ENCODE data around the gene BCL11B. TPM values are rescaled to one million over a fixed set of nuclear protein-coding genes. Genes with fewer than 3 reads are reported as not detected.

The BCL11B gene
- total and polyA plus RNA-seq, 2 of the 8 experiments (the other 6 are each of a cell fraction or from before 2014, with no cell fraction given), result 0.63 to 5.9 TPM

GRCh38 chr14:99156814-99157213 lies 115.2 kb downstream of the BCL11B start:
- no peak overlapping the region for H2AFZ ChIP-seq (ENCODE audit: low read length)
- no peak overlapping the region for H3K14ac ChIP-seq (ENCODE audit: insufficient read length)
- H3K23ac ChIP-seq (ENCODE audit: insufficient read length), result no peak overlapping the region
- no peak overlapping the region for H4K5ac ChIP-seq (ENCODE audit: insufficient read length, low read depth, low read length)
- no peaks in the 10 kb centered on the region for H3K23me2 ChIP-seq (ENCODE audit: low read depth, low read length)
- TF ChIP-seq NANOG (IDR thresholded peaks at IDR 0.05; ENCODE audit: insufficient read depth, low read depth, low read length, poor library complexity, severe bottlenecking) (no peak), RFX5 (IDR thresholded peaks at IDR 0.05; ENCODE audit: borderline replicate concordance, low read depth, low read length) (no peak), TBP (IDR thresholded peaks at IDR 0.05; ENCODE audit: low read depth, low read length) (no peak), MAFK (IDR thresholded peaks at IDR 0.05; ENCODE audit: low read depth, low read length) (no peak), KDM4A (IDR thresholded peaks at IDR 0.05; ENCODE audit: low read depth, low read length, severe bottlenecking) (no peak), TAF1 (IDR thresholded peaks at IDR 0.05; ENCODE audit: low read depth, low read length) (no peak), YY1 (IDR thresholded peaks at IDR 0.05; ENCODE audit: low read depth, low read length) (no peak), NRF1 (IDR thresholded peaks at IDR 0.05; ENCODE audit: low read depth, low read length) (no peak), GABPA (IDR thresholded peaks at IDR 0.05; ENCODE audit: borderline replicate concordance, insufficient read depth, low read length) (no peak), SP1 (IDR thresholded peaks at IDR 0.05; ENCODE audit: low read depth, low read length) (no peak), CBX8 (IDR thresholded peaks at IDR 0.05; ENCODE audit: borderline replicate concordance, low read depth, low read length) (no peak), CHD2 (IDR thresholded peaks at IDR 0.05; ENCODE audit: low read length) (no peak)
- H4K20me1 ChIP-seq (replicated peaks in 1 of 2; ENCODE audit: control insufficient read depth in 1 of 2, insufficient read depth in 2 of 2, low read length in 2 of 2), result no peaks in the 10 kb centered on the region
- ChIA-PET POLR2A (ENCODE audit: partially characterized antibody) (no interaction called here), CTCF (ENCODE audit: partially characterized antibody) (interaction anchor here (0.9 kb wide), 1 partner anchor 18 kb away, joined by 3 read pairs; no protein-coding TSS in a partner anchor)
- H3K56ac ChIP-seq (replicated peaks; ENCODE audit: insufficient read length, low read depth, low read length), result no peak overlapping the region
- H3K36me3 ChIP-seq (ENCODE audit: control insufficient read depth in 2 of 4, insufficient read depth in 4 of 4, low read length in 3 of 4), result no peaks in the 10 kb centered on the region
- H3K4ac ChIP-seq (replicated peaks; ENCODE audit: insufficient read length, low read depth, low read length), result no peak overlapping the region
- 89% methylated on average over 6 of the region's 6 CpGs; no CpG with 5 or more reads in 1 of the 2 experiments for whole genome bisulfite sequencing, 2 experiments (ENCODE audit: extremely low coverage in 1 of 2, insufficient coverage in 1 of 2, insufficient read length in 1 of 2, insufficient replicate concordance in 2 of 2, low coverage in 1 of 2, low lambda C conversion rate in 2 of 2, missing lambda C conversion rate in 1 of 2)
- no peak overlapping the region for H2BK120ac ChIP-seq (replicated peaks; ENCODE audit: low read depth, low read length)
- no peak overlapping the region for H3K4me2 ChIP-seq (ENCODE audit: insufficient read depth in 1 of 2, low read depth in 2 of 2, low read length in 2 of 2)
- no peaks in the 10 kb centered on the region for H3K79me1 ChIP-seq (ENCODE audit: low read depth, low read length)
- no peaks in the 10 kb centered on the region for H3K27me3 ChIP-seq (replicated peaks in 1 of 4; ENCODE audit: control insufficient read depth in 3 of 4, extremely low read depth in 1 of 4, insufficient read depth in 3 of 4, low read length in 3 of 4)
- FAIRE-seq, result no peak
- H4K91ac ChIP-seq (replicated peaks; ENCODE audit: insufficient read length, low read length), result no peak overlapping the region
- no peak overlapping the region for H2BK5ac ChIP-seq (ENCODE audit: low read depth, low read length)
- H2BK15ac ChIP-seq (ENCODE audit: low read length), result no peak overlapping the region
- H3K4me1 ChIP-seq (replicated peaks in 1 of 4; ENCODE audit: control insufficient read depth in 3 of 4, insufficient read depth in 4 of 4, low read length in 3 of 4), result no peaks in the 10 kb centered on the region; a peak in 2 of 7 replicates
- no peak overlapping the region for H3K18ac ChIP-seq (ENCODE audit: extremely low read depth, low read length)
- H3K4me3 ChIP-seq (ENCODE audit: extremely low read depth in 1 of 4, insufficient read depth in 2 of 4, low read depth in 3 of 4, low read length in 4 of 4), result no peak overlapping the region
- H3K27ac ChIP-seq (ENCODE audit: low read depth, low read length), result no peak overlapping the region
- no peak overlapping the region for H4K8ac ChIP-seq (ENCODE audit: extremely low read depth, insufficient read depth, low read length)
- no peaks in the 10 kb centered on the region for H3K9me3 ChIP-seq (ENCODE audit: insufficient read depth in 2 of 2, low read depth in 1 of 2, low read length in 1 of 2)
- no peak overlapping the region for H2AK5ac ChIP-seq (ENCODE audit: low read depth, low read length)
- no peak overlapping the region for H3K9ac ChIP-seq (replicated peaks in 1 of 4; ENCODE audit: extremely low read depth in 1 of 4, low read depth in 3 of 4, low read length in 3 of 4)
- DNase-seq (ENCODE audit: low read depth in 1 of 2, low spot score in 2 of 2), result peak in 1 of 2 experiments; percentile 28
- H2BK20ac ChIP-seq (ENCODE audit: low read length), result no peak overlapping the region
- no peak overlapping the region for H2BK12ac ChIP-seq (ENCODE audit: low read depth, low read length)
- H3K79me2 ChIP-seq (ENCODE audit: control insufficient read depth in 1 of 2, insufficient read depth in 2 of 2, low read length in 2 of 2), result no peaks in the 10 kb centered on the region

All from H1 (cell line).